Uterus (tissue), 2 donors: ENCODE results near the gene SPDYE2B.
"Not testable (repeated sequence)": the region's sequence is repeated elsewhere in the genome, so short reads cannot be mapped to it uniquely, and the experiment has no call there.

Source experiments
- POLR2A ChIP-seq, 2 donors: fragments of 450-650 bp; IDR thresholded peaks; one replicate each; pipeline ENCODE4 v1.6.1; 2016; ENCODE audit warnings: antibody characterized with exemption in 2 of 2, mild to moderate bottlenecking in 1 of 2, moderate library complexity in 1 of 2
- TF ChIP-seq, protein P1 (sequence below), 4 experiments: fragments of 200-600 bp in 2 of 4; fragments of 450-650 bp in 2 of 4; sonication (generic) in 2 of 4; IDR thresholded peaks; one replicate each; pipeline ENCODE4 v1.5.1; 2016 to 2019; ENCODE audit warnings: antibody characterized with exemption in 4 of 4, mild to moderate bottlenecking in 2 of 4, moderate library complexity in 1 of 4

- TF ChIP-seq, protein P1, sequence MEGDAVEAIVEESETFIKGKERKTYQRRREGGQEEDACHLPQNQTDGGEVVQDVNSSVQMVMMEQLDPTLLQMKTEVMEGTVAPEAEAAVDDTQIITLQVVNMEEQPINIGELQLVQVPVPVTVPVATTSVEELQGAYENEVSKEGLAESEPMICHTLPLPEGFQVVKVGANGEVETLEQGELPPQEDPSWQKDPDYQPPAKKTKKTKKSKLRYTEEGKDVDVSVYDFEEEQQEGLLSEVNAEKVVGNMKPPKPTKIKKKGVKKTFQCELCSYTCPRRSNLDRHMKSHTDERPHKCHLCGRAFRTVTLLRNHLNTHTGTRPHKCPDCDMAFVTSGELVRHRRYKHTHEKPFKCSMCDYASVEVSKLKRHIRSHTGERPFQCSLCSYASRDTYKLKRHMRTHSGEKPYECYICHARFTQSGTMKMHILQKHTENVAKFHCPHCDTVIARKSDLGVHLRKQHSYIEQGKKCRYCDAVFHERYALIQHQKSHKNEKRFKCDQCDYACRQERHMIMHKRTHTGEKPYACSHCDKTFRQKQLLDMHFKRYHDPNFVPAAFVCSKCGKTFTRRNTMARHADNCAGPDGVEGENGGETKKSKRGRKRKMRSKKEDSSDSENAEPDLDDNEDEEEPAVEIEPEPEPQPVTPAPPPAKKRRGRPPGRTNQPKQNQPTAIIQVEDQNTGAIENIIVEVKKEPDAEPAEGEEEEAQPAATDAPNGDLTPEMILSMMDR (IDR thresholded peaks at IDR 0.05), result not testable (repeated sequence)
- not testable (repeated sequence) for TF ChIP-seq POLR2A (IDR thresholded peaks at IDR 0.05)
Measured at GRCh38 chr7:102618122-102618521, 32.0 kb upstream of the SPDYE2B start.
